ENCODE results near the gene ADGRG6. TPM values are rescaled to one million over a fixed set of nuclear protein-coding genes. Genes with fewer than 3 reads are reported as not detected.

Gene ADGRG6
- total and polyA plus RNA-seq, 4 donors: 18.7 to 110 (median 45.7) TPM

GRCh38 chr6:142443102-142443501 lies 141.3 kb downstream of the ADGRG6 start:
- Histone ChIP-seq H3K4me3 (ENCODE audit: low read depth in 1 of 3, low read length in 3 of 3) (no peak overlapping the region), H3K36me3 (ENCODE audit: control insufficient read depth in 4 of 4, insufficient read depth in 3 of 4, low read depth in 1 of 4, low read length in 3 of 4) (peaks cover 0 to 64% (median 45%) of the 10 kb centered on the region in 4 donors), H3K27ac (ENCODE audit: low read depth in 1 of 2, low read length in 2 of 2) (no peak overlapping the region), H3K9ac (ENCODE audit: low read depth in 1 of 2, low read length in 2 of 2) (no peak overlapping the region), H3K9me3 (ENCODE audit: control insufficient read depth in 4 of 4, low read length in 3 of 4) (no peaks in the 10 kb centered on the region), H3K27me3 (ENCODE audit: control insufficient read depth in 4 of 4, insufficient read depth in 4 of 4, low read length in 3 of 4) (no peaks in the 10 kb centered on the region), H3K4me1 (ENCODE audit: control insufficient read depth in 4 of 4, insufficient read depth in 4 of 4, low read length in 3 of 4) (no peaks in the 10 kb centered on the region)
- no peak for TF ChIP-seq TAF1 (conservative IDR thresholded peaks at IDR 0.05)
- TF ChIP-seq, protein P1, sequence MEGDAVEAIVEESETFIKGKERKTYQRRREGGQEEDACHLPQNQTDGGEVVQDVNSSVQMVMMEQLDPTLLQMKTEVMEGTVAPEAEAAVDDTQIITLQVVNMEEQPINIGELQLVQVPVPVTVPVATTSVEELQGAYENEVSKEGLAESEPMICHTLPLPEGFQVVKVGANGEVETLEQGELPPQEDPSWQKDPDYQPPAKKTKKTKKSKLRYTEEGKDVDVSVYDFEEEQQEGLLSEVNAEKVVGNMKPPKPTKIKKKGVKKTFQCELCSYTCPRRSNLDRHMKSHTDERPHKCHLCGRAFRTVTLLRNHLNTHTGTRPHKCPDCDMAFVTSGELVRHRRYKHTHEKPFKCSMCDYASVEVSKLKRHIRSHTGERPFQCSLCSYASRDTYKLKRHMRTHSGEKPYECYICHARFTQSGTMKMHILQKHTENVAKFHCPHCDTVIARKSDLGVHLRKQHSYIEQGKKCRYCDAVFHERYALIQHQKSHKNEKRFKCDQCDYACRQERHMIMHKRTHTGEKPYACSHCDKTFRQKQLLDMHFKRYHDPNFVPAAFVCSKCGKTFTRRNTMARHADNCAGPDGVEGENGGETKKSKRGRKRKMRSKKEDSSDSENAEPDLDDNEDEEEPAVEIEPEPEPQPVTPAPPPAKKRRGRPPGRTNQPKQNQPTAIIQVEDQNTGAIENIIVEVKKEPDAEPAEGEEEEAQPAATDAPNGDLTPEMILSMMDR (IDR thresholded peaks at IDR 0.05; ENCODE audit: low read depth, low read length, missing input control): no peak
- no peak for TF ChIP-seq JUND (IDR thresholded peaks at IDR 0.05)
- no peak for TF ChIP-seq NR2F2 (IDR thresholded peaks at IDR 0.05)
- TF ChIP-seq YY1 (IDR thresholded peaks at IDR 0.05): no peak
- TF ChIP-seq RAD21 (IDR thresholded peaks at IDR 0.05): no peak
- DNase-seq (ENCODE audit: low spot score): no peak
- 97% methylated on average over 2 of the region's 2 CpGs for WGBS

DNA sequence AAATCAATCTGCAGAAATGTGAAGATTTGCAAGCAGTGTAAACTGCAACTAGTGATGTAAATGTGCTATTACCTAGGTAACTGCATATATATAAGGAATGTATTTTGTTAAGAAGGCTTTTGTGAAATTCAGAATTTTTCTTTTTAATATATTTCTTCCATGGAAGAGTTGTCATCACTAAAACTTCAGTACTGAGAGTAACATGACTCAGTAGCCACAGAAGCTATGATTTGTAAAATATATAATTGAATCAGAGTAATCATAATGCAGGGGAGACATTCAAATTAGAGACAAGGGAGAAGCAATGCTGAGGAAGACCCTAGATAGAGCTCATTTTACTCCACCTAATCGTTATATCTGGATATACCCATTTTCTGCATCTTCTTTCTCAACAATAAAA lies 141.7 kb downstream of the ADGRG6 start:
- no peak overlapping the region for H3K27ac ChIP-seq (ENCODE audit: low read depth in 1 of 2, low read length in 2 of 2)
- WGBS: 94% methylated on average over 1 of the region's 1 CpG
- H3K9ac ChIP-seq (ENCODE audit: low read depth in 1 of 2, low read length in 2 of 2): no peak overlapping the region
- no peaks in the 10 kb centered on the region for H3K27me3 ChIP-seq (ENCODE audit: control insufficient read depth in 4 of 4, insufficient read depth in 4 of 4, low read length in 3 of 4)
- TF ChIP-seq EGR1 (IDR thresholded peaks at IDR 0.05; ENCODE audit: low read depth in 2 of 2): no peak
- H3K9me3 ChIP-seq (ENCODE audit: control insufficient read depth in 4 of 4, low read length in 3 of 4): no peaks in the 10 kb centered on the region
- no peak overlapping the region for H3K4me3 ChIP-seq (ENCODE audit: low read depth in 1 of 3, low read length in 3 of 3)
- H3K36me3 ChIP-seq (ENCODE audit: control insufficient read depth in 4 of 4, insufficient read depth in 3 of 4, low read depth in 1 of 4, low read length in 3 of 4): peaks cover 0 to 62% (median 44%) of the 10 kb centered on the region in 4 donors
- no peaks in the 10 kb centered on the region for H3K4me1 ChIP-seq (ENCODE audit: control insufficient read depth in 4 of 4, insufficient read depth in 4 of 4, low read length in 3 of 4)
- DNase-seq (ENCODE audit: low spot score): no peak

- H3K27ac ChIP-seq (ENCODE audit: low read depth in 1 of 2, low read length in 2 of 2): no peak overlapping the region
- H3K27me3 ChIP-seq (ENCODE audit: control insufficient read depth in 4 of 4, insufficient read depth in 4 of 4, low read length in 3 of 4): no peaks in the 10 kb centered on the region
- H3K4me1 ChIP-seq (ENCODE audit: control insufficient read depth in 4 of 4, insufficient read depth in 4 of 4, low read length in 3 of 4): no peaks in the 10 kb centered on the region
- WGBS: 91% methylated on average over 1 of the region's 1 CpG
- H3K9me3 ChIP-seq (ENCODE audit: control insufficient read depth in 4 of 4, low read length in 3 of 4): no peaks in the 10 kb centered on the region
- H3K4me3 ChIP-seq (ENCODE audit: low read depth in 1 of 3, low read length in 3 of 3): no peak overlapping the region
- DNase-seq (ENCODE audit: low spot score): no peak
- H3K9ac ChIP-seq (ENCODE audit: low read depth in 1 of 2, low read length in 2 of 2): no peak overlapping the region
- TF ChIP-seq, protein P2, sequence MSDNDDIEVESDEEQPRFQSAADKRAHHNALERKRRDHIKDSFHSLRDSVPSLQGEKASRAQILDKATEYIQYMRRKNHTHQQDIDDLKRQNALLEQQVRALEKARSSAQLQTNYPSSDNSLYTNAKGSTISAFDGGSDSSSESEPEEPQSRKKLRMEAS (IDR thresholded peaks at IDR 0.05): no peak
- TF ChIP-seq FOXA1 (IDR thresholded peaks at IDR 0.05) (no peak), JUND (IDR thresholded peaks at IDR 0.05) (no peak), YY1 (IDR thresholded peaks at IDR 0.05) (no peak)
- peaks cover 0 to 57% (median 42%) of the 10 kb centered on the region in 4 donors for H3K36me3 ChIP-seq (ENCODE audit: control insufficient read depth in 4 of 4, insufficient read depth in 3 of 4, low read depth in 1 of 4, low read length in 3 of 4)
Observed at GRCh38 chr6:142444376-142444775, 142.6 kb downstream of the ADGRG6 start.

GRCh38 chr6:142444881-142445301 lies 143.1 kb downstream of the ADGRG6 start:
- no peak for TF ChIP-seq RAD21 (IDR thresholded peaks at IDR 0.05)
- TF ChIP-seq FOXA2 (IDR thresholded peaks at IDR 0.05): no peak
- TF ChIP-seq SP1 (IDR thresholded peaks at IDR 0.05): no peak
- no peak for TF ChIP-seq HNF4G (IDR thresholded peaks at IDR 0.05)
- TF ChIP-seq FOXA1 (IDR thresholded peaks at IDR 0.05): no peak
- H3K9ac ChIP-seq (ENCODE audit: low read depth in 1 of 2, low read length in 2 of 2): no peak overlapping the region
- WGBS: 75% methylated on average over 2 of the region's 2 CpGs
- H3K4me1 ChIP-seq (ENCODE audit: control insufficient read depth in 4 of 4, insufficient read depth in 4 of 4, low read length in 3 of 4): no peaks in the 10 kb centered on the region
- no peaks in the 10 kb centered on the region for H3K27me3 ChIP-seq (ENCODE audit: control insufficient read depth in 4 of 4, insufficient read depth in 4 of 4, low read length in 3 of 4)
- H3K36me3 ChIP-seq (ENCODE audit: control insufficient read depth in 4 of 4, insufficient read depth in 3 of 4, low read depth in 1 of 4, low read length in 3 of 4): peaks cover 0 to 55% (median 42%) of the 10 kb centered on the region in 4 donors
- no peak overlapping the region for H3K27ac ChIP-seq (ENCODE audit: low read depth in 1 of 2, low read length in 2 of 2)
- DNase-seq (ENCODE audit: low spot score): no peak
- H3K9me3 ChIP-seq (ENCODE audit: control insufficient read depth in 4 of 4, low read length in 3 of 4): no peaks in the 10 kb centered on the region
- no peak overlapping the region for H3K4me3 ChIP-seq (ENCODE audit: low read depth in 1 of 3, low read length in 3 of 3)

All from liver (tissue), 9 donors.